GM12878 (cell line): ENCODE results near the gene USP31. TPM values are rescaled to one million over a fixed set of nuclear protein-coding genes. Genes with fewer than 3 reads are reported as not detected.

Experiments
- ATAC-seq: fragments of 200-7000 bp; cut with Tn5 transposase; 3 replicates; pipeline ENCODE4 v1.9.1; 2020; ENCODE audit warnings: mild to moderate bottlenecking, moderate library complexity
- BruUV-seq: library from RNA; stranded (reverse); fragments of 400-500 nt; replicated peaks from 2 replicates; lab custom pipeline; 2021; lab: Mats Ljungman, UMichigan
- CTCF ChIA-PET: fragments of 300-600 bp; sonication (Branson Sonifier 250); formaldehyde crosslinking; extraction: SDS; loops from one replicate; lab custom pipeline; 2021; ENCODE audit warnings: inconsistent platforms; lab: Yijun Ruan, JAX
- POLR2A ChIA-PET: fragments of 350-600 bp; formaldehyde crosslinking; extraction: SDS; loops from one replicate; lab custom pipeline; 2021; ENCODE audit warnings: inconsistent platforms; lab: Charles Lee
- RAD21 ChIA-PET: fragments of 300-600 bp; sonication (Branson Sonifier 250); formaldehyde crosslinking; loops from one replicate; lab custom pipeline; 2023; ENCODE audit warnings: antibody characterized with exemption; ENCODE audit not compliant: unreplicated experiment; lab: Charles Lee
- SMC1A ChIA-PET: fragments of 300-600 bp; sonication (Branson Sonifier 250); formaldehyde crosslinking; loops from one replicate; lab custom pipeline; 2023; ENCODE audit not compliant: unreplicated experiment, uncharacterized antibody; lab: Charles Lee
- DNase-seq: peaks from one replicate; pipeline ENCODE4 v3.0.0-alpha.2; 2011; ENCODE audit warnings: low read depth, low spot score
- FAIRE-seq: peaks from 3 replicates; lab custom pipeline; 2011; peaks lifted over from hg19 to GRCh38; lab: Jason Lieb, UNC
- H2AFZ ChIP-seq: 2 replicates; pipeline ENCODE4 v1.6.0; 2011; ENCODE audit warnings: low read depth, low read length, control low read depth; ENCODE audit not compliant: control insufficient read depth
- H3K27ac ChIP-seq: 2 replicates; pipeline ENCODE4 v1.5.1; 2011; ENCODE audit warnings: control low read depth; ENCODE audit not compliant: control insufficient read depth, insufficient read depth
- H3K27me3 ChIP-seq, 2 experiments: replicated peaks in 1 of 2; 2 replicates each; pipeline versions ENCODE4 v1.6.0 to v1.6.1; 2011; ENCODE audit warnings: low read length in 1 of 2; ENCODE audit not compliant: control insufficient read depth in 2 of 2, insufficient read depth in 2 of 2
- H3K36me3 ChIP-seq, 2 experiments: 2 replicates each; pipeline ENCODE4 v1.5.1; 2011; ENCODE audit warnings: low read length in 1 of 2; ENCODE audit not compliant: control insufficient read depth in 2 of 2, insufficient read depth in 2 of 2
- H3K4me1 ChIP-seq: 2 replicates; pipeline ENCODE4 v1.6.1; 2011; ENCODE audit warnings: mild to moderate bottlenecking, low read length, moderate library complexity, mixed read lengths; ENCODE audit not compliant: control insufficient read depth, insufficient read depth
- H3K4me2 ChIP-seq: 2 replicates; pipeline ENCODE4 v1.6.0; 2011; ENCODE audit warnings: control low read depth; ENCODE audit not compliant: control insufficient read depth, insufficient read depth
- H3K4me3 ChIP-seq: fragments of 200-600 bp; sonication (generic); 2 replicates; pipeline ENCODE4 v1.5.1; 2016
- H3K79me2 ChIP-seq: 2 replicates; pipeline ENCODE4 v1.6.0; 2011; ENCODE audit warnings: low read length; ENCODE audit not compliant: control insufficient read depth, insufficient read depth
- H3K9ac ChIP-seq: 2 replicates; pipeline ENCODE4 v1.8.0; 2011; ENCODE audit warnings: low read length, control low read depth, mixed read lengths; ENCODE audit not compliant: control insufficient read depth, insufficient read depth
- H3K9me3 ChIP-seq: replicated peaks from 3 replicates; pipeline ENCODE4 v1.5.1; 2011; ENCODE audit warnings: mild to moderate bottlenecking, low read length; ENCODE audit not compliant: control insufficient read depth, insufficient read depth
- H4K20me1 ChIP-seq: 2 replicates; pipeline ENCODE4 v1.6.0; 2011; ENCODE audit not compliant: control insufficient read depth, insufficient read depth
- ATF2 ChIP-seq: IDR thresholded peaks from 2 replicates; pipeline ENCODE4 v1.6.1; 2012; ENCODE audit warnings: low read length, inconsistent platforms
- CBX5 ChIP-seq: sonication (generic); IDR thresholded peaks from 2 replicates; pipeline ENCODE4 v1.6.1; 2016; ENCODE audit warnings: low read depth, moderate library complexity, mild to moderate bottlenecking, inconsistent platforms
- IRF4 ChIP-seq: IDR thresholded peaks from 2 replicates; pipeline ENCODE4 v1.6.1; 2011; ENCODE audit warnings: low read depth, low read length
- POLR2A ChIP-seq: IDR thresholded peaks from 2 replicates; pipeline ENCODE4 v1.6.1; 2011; ENCODE audit warnings: low read depth, mild to moderate bottlenecking, low read length
- RUNX3 ChIP-seq: IDR thresholded peaks from 2 replicates; pipeline ENCODE4 v1.6.1; 2012; ENCODE audit warnings: low read length, inconsistent platforms
- SMAD1 ChIP-seq: fragments of 450-650 bp; IDR thresholded peaks from 2 replicates; pipeline ENCODE4 v1.6.1; 2018; ENCODE audit warnings: mild to moderate bottlenecking, low read depth; ENCODE audit not compliant: partially characterized antibody
- SPI1 ChIP-seq: IDR thresholded peaks from 2 replicates; pipeline ENCODE4 v1.6.1; 2011; ENCODE audit warnings: low read depth, mild to moderate bottlenecking, low read length, moderate library complexity, borderline replicate concordance; ENCODE audit not compliant: insufficient read depth
- SREBF1 ChIP-seq: IDR thresholded peaks from 2 replicates; pipeline ENCODE4 v1.6.1; 2012; ENCODE audit warnings: mild to moderate bottlenecking, low read length
- TARDBP ChIP-seq: IDR thresholded peaks from 2 replicates; pipeline ENCODE4 v1.6.1; 2016; ENCODE audit warnings: borderline replicate concordance
- TCF3 ChIP-seq: IDR thresholded peaks from 2 replicates; pipeline ENCODE4 v1.6.1; 2012; ENCODE audit warnings: low read depth, mild to moderate bottlenecking, low read length, borderline replicate concordance; ENCODE audit not compliant: insufficient read depth
- ZNF384 ChIP-seq: IDR thresholded peaks from 2 replicates; pipeline ENCODE4 v1.6.1; 2012; ENCODE audit warnings: low read depth, mild to moderate bottlenecking, low read length, improper control_type of control experiment, borderline replicate concordance
- WGBS: methylation state at CpG from one replicate; pipeline ENCODE4 v1.1.6; 2016; ENCODE audit warnings: low lambda C conversion rate; ENCODE audit not compliant: insufficient replicate concordance, insufficient coverage; ENCODE audit errors: missing lambda C conversion rate; 5-methylcytosine and 5-hydroxymethylcytosine counted together
- in situ Hi-C: fragments of 300-500 bp; cut with MboI; formaldehyde crosslinking; loops from 9 replicates; pipeline ENCODE4 v1.14.3; 2018; ENCODE audit warnings: mixed read lengths
- intact Hi-C: fragments of 100-400 bp; cut with micrococcal nuclease; formaldehyde crosslinking; loops from one replicate; pipeline ENCODE4 v1.14.2; 2022; ENCODE audit not compliant: unreplicated experiment
- polyA plus RNA-seq, 11 experiments: library from polyadenylated mRNA; depleted of rRNA in 4 of 11; unstranded in 6 of 11; stranded (reverse) in 5 of 11; fragments of >200 nt; fragmentation: Nextera tagmentation in 4 of 11; fragmentation: Illumina TruSeq in 1 of 11; extraction: Ambion mirVana in 4 of 11; extraction: Trizol in 1 of 11; gene quantifications; 1 replicate in 1 of 11; 2 replicates in 10 of 11; pipeline versions ENCODE4 v1.2.1 to v1.2.3, GENCODE V29; 2011 to 2016; ENCODE audit warnings: inconsistent platforms in 2 of 11, missing spikeins in 2 of 11, low read depth in 1 of 11
- total RNA-seq, 4 experiments: library from RNA; depleted of rRNA in 3 of 4; stranded (reverse); fragments of >200 nt in 3 of 4; fragmentation: Illumina TruSeq in 1 of 4; extraction: Trizol in 1 of 4; gene quantifications; 2 replicates each; pipeline versions ENCODE4 v1.2.1 to v1.2.3, GENCODE V29; 2013 to 2021
- TF ChIP-seq, protein P1 (sequence below): fragments of 450-650 bp; formaldehyde crosslinking; IDR thresholded peaks from 2 replicates; pipeline ENCODE4 v1.4.0; 2022; ENCODE audit warnings: mild to moderate bottlenecking, moderate library complexity

USP31 gene
- total and polyA plus RNA-seq, 10 of the 15 experiments (the other 5 are each of a cell fraction or from before 2014, with no cell fraction given): 0.87 to 6.5 (median 3.2) TPM

- TF ChIP-seq TCF3 (no peak), TARDBP (no peak), SREBF1 (no peak), RUNX3 (no peak)
Measured at GRCh38 chr16:23158114-23158513, 8.9 kb upstream of the USP31 start (continued).

DNA sequence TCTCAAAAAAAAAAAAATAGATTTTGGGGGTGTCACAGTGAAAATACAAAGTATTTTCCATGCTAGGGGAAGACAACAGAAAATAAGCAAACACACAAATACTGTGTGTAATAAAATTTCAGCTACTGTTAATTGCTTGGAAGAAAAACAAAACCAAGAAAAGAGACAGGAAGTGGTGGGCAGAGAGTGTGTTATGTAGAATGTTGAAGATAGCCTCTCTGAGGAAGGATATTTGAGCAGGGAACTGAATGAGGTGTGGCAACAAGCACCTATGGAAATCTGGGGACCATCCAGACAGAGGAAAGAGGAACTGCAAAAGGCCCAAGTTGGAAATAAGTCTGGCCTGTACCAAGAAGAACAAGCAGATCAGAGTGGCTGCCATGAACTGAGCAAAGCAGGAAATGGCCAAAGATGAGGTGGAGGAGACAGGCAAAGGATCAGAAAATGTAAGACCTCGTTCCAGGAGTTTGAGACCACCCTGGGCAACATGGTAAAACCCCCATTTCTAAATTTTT lies 7.8 kb upstream of the USP31 start:
- peak; percentile 51 for ATAC-seq

More for the DNA sequence above, 7.8 kb upstream of the USP31 start:
- no peak overlapping the region for H3K27ac ChIP-seq
- CTCF ChIA-PET: interaction anchor here (1.0 to 1.2 kb wide), 2 partner anchors 277 to 279 kb away, joined by 3 to 4 read pairs; no protein-coding TSS in a partner anchor
- DNase-seq (no peak), FAIRE-seq (no peak)
- H3K4me2 ChIP-seq: peak overlapping the region; percentile 66
- no peaks in the 10 kb centered on the region for H3K79me2 ChIP-seq
- 0% methylated on average over 1 of the region's 1 CpG for WGBS
- H2AFZ ChIP-seq: no peak overlapping the region
- H3K27me3 ChIP-seq: no peaks in the 10 kb centered on the region
- no TSS peak for BruUV-seq
- H3K36me3 ChIP-seq: no peaks in the 10 kb centered on the region
- POLR2A ChIA-PET: interaction anchor here (0.6 to 0.7 kb wide), 2 partner anchors 44 to 135 kb away, joined by 3 read pairs; no protein-coding TSS in a partner anchor
- in situ Hi-C loops: no loop called here
- H3K4me3 ChIP-seq: no peak overlapping the region
- SMC1A ChIA-PET: interaction anchor here (0.7 to 1.0 kb wide), 2 partner anchors 24 to 145 kb away, joined by 3 read pairs; no protein-coding TSS in a partner anchor
- H3K9me3 ChIP-seq: no peaks in the 10 kb centered on the region
- intact Hi-C loops: no loop called here
- TF ChIP-seq ATF2: no peak
- TF ChIP-seq ZNF384: no peak
- TF ChIP-seq POLR2A: no peak
- TF ChIP-seq IRF4: no peak
- TF ChIP-seq SMAD1: no peak
- TF ChIP-seq, protein P1, sequence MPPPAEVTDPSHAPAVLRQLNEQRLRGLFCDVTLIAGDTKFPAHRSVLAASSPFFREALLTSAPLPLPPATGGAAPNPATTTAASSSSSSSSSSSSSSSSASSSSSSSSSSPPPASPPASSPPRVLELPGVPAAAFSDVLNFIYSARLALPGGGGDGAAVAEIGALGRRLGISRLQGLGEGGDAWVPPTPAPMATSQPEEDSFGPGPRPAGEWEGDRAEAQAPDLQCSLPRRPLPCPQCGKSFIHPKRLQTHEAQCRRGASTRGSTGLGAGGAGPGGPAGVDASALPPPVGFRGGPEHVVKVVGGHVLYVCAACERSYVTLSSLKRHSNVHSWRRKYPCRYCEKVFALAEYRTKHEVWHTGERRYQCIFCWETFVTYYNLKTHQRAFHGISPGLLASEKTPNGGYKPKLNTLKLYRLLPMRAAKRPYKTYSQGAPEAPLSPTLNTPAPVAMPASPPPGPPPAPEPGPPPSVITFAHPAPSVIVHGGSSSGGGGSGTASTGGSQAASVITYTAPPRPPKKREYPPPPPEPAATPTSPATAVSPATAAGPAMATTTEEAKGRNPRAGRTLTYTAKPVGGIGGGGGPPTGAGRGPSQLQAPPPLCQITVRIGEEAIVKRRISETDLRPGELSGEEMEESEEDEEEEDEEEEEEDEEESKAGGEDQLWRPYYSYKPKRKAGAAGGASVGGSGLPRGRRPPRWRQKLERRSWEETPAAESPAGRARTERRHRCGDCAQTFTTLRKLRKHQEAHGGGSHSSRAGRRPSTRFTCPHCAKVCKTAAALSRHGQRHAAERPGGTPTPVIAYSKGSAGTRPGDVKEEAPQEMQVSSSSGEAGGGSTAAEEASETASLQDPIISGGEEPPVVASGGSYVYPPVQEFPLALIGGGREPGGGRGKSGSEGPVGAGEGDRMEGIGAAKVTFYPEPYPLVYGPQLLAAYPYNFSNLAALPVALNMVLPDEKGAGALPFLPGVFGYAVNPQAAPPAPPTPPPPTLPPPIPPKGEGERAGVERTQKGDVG (CRISPR knock-in tag): no peak
- TF ChIP-seq CBX5: no peak
- TF ChIP-seq SPI1: peak; percentile 60; the same call in 1 of the 2 replicates
- H3K4me1 ChIP-seq: no peaks in the 10 kb centered on the region
- H3K9ac ChIP-seq: no peak overlapping the region
- no peaks in the 10 kb centered on the region for H4K20me1 ChIP-seq
- RAD21 ChIA-PET: no interaction called here
